Measurements from ENCODE around the gene B3GNT4.
"Not testable (repeated sequence)": the region's sequence is repeated elsewhere in the genome, so short reads cannot be mapped to it uniquely, and the experiment has no call there.

B3GNT4 gene

DNA sequence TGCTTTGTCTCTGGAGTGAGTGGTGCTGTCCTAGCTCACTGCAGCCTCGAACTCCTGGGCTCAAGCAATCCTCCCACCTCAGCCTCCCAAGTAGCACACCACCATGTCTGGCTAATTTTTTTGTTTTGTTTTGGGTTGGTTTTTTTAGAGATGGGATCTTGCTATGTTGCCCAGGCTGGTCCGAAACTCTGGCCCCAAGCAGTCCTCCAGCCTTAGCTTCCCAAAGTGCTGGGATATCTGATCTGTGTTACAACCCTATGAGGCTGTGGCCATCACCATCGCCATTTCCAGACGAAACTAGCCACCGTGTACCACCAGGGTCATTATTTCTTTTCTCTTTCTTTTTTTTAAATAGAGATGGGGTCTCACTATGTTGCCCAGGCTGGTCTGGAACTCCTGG is 32.1 kb upstream of the B3GNT4 start:
- Histone ChIP-seq H3K27me3 (ENCODE audit: insufficient read depth, poor library complexity, severe bottlenecking) (no peaks in the 10 kb centered on the region), H3K4me3 (replicated peaks; ENCODE audit: insufficient read depth, low read length) (no peak overlapping the region), H3K27ac (replicated peaks) (no peak overlapping the region)
- DNase-seq (ENCODE audit: low read depth in 1 of 2, low spot score in 1 of 2): no peak
- TF ChIP-seq SPI1 (IDR thresholded peaks at IDR 0.05; ENCODE audit: borderline replicate concordance, low read depth) (no peak), POLR2AphosphoS5 (IDR thresholded peaks at IDR 0.05; ENCODE audit: low read depth) (no peak), GABPA (IDR thresholded peaks at IDR 0.05; ENCODE audit: low read depth) (no peak)
- TF ChIP-seq, protein P1, sequence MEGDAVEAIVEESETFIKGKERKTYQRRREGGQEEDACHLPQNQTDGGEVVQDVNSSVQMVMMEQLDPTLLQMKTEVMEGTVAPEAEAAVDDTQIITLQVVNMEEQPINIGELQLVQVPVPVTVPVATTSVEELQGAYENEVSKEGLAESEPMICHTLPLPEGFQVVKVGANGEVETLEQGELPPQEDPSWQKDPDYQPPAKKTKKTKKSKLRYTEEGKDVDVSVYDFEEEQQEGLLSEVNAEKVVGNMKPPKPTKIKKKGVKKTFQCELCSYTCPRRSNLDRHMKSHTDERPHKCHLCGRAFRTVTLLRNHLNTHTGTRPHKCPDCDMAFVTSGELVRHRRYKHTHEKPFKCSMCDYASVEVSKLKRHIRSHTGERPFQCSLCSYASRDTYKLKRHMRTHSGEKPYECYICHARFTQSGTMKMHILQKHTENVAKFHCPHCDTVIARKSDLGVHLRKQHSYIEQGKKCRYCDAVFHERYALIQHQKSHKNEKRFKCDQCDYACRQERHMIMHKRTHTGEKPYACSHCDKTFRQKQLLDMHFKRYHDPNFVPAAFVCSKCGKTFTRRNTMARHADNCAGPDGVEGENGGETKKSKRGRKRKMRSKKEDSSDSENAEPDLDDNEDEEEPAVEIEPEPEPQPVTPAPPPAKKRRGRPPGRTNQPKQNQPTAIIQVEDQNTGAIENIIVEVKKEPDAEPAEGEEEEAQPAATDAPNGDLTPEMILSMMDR (IDR thresholded peaks at IDR 0.05; ENCODE audit: insufficient read depth, low read length): no peak
- TF ChIP-seq, protein P2, sequence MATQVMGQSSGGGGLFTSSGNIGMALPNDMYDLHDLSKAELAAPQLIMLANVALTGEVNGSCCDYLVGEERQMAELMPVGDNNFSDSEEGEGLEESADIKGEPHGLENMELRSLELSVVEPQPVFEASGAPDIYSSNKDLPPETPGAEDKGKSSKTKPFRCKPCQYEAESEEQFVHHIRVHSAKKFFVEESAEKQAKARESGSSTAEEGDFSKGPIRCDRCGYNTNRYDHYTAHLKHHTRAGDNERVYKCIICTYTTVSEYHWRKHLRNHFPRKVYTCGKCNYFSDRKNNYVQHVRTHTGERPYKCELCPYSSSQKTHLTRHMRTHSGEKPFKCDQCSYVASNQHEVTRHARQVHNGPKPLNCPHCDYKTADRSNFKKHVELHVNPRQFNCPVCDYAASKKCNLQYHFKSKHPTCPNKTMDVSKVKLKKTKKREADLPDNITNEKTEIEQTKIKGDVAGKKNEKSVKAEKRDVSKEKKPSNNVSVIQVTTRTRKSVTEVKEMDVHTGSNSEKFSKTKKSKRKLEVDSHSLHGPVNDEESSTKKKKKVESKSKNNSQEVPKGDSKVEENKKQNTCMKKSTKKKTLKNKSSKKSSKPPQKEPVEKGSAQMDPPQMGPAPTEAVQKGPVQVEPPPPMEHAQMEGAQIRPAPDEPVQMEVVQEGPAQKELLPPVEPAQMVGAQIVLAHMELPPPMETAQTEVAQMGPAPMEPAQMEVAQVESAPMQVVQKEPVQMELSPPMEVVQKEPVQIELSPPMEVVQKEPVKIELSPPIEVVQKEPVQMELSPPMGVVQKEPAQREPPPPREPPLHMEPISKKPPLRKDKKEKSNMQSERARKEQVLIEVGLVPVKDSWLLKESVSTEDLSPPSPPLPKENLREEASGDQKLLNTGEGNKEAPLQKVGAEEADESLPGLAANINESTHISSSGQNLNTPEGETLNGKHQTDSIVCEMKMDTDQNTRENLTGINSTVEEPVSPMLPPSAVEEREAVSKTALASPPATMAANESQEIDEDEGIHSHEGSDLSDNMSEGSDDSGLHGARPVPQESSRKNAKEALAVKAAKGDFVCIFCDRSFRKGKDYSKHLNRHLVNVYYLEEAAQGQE (IDR thresholded peaks at IDR 0.05; ENCODE audit: insufficient replicate concordance, low read depth): no peak

DNA sequence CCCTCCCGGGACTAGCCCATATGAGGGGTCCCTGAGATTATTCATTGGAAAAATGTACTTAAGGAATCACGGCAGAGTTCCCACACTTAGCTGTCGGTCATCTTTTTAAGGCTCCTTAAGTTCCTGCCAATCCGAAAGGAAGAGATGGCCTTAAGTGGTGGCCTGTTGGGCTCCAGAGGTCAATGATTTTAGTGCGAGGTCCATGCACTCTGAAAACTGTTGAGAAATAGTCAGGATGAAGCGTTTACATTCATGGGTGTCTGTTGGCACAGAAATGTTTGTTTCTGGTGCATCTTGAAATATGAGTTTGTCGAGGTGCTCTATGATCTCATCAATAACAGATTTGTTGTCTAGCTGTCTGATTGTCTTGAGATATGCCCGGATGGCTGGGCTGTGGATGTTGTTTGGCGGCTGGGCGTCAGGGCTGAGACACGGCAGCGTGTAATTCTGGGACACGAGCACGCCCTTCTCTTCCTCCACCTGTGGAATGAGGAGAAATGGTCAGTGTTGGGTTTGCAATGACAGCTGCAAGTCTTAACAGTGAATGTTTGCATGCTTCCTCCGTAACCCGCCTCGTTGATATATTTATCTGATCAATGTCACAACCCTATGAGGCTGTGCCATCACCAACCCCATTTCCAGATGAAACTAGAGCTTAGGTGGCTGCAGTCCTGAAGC is 31.1 kb upstream of the B3GNT4 start:
- no peak for DNase-seq (ENCODE audit: low read depth in 1 of 2, low spot score in 1 of 2)
- Histone ChIP-seq H3K27ac (replicated peaks) (no peak overlapping the region), H3K4me3 (replicated peaks; ENCODE audit: insufficient read depth, low read length) (no peak overlapping the region), H3K27me3 (ENCODE audit: insufficient read depth, poor library complexity, severe bottlenecking) (no peaks in the 10 kb centered on the region)
- TF ChIP-seq, protein P1 (IDR thresholded peaks at IDR 0.05; ENCODE audit: insufficient read depth, low read length): no peak
- TF ChIP-seq GABPA (IDR thresholded peaks at IDR 0.05; ENCODE audit: low read depth) (no peak), POLR2AphosphoS5 (IDR thresholded peaks at IDR 0.05; ENCODE audit: low read depth) (no peak), SPI1 (IDR thresholded peaks at IDR 0.05; ENCODE audit: borderline replicate concordance, low read depth) (no peak)
- TF ChIP-seq, protein P2 (IDR thresholded peaks at IDR 0.05; ENCODE audit: insufficient replicate concordance, low read depth): no peak

DNA sequence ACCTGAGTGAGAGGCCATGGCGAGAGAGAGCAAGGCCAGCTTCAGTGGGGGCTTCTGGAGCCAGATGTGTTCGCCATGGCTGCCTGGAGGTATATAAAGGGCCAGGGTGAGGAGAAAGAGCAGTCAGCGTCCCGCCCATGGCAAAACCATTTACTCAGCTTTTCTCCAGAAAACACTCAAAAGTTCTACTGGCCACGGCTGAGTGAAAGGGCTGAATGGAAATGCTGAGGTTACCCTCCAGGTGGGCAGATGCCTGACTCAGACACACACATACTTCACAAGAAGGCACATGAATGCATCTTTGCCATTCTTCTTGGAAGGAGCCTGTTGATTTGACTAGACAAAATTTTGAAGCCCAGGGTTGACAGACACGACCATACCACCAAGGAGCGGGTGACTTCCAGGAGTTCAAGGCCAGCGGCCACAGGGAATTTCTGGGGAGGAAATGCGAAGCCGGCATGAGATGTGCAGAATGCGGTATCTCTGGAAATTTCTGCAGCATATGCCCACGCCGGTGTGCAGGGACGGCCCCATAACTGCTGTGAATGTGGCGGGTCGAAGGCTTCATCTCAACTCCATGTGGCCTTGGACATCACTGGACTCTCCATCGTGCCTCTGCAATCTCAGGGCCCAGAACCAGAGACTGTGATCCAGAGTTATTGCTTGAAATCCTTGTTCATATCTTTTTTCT is 29.2 kb upstream of the B3GNT4 start, which contains the start of gene IL31:
TSS of gene IL31 (minus strand) at position 67 of the 691 bp plus-strand sequence. CDS start at position 18, 49 bp downstream.
- DNase-seq (ENCODE audit: low read depth in 1 of 2, low spot score in 1 of 2): no peak
- no peak for TF ChIP-seq POLR2AphosphoS5 (IDR thresholded peaks at IDR 0.05; ENCODE audit: low read depth)
- TF ChIP-seq, protein P1 (IDR thresholded peaks at IDR 0.05; ENCODE audit: insufficient read depth, low read length): no peak
- TF ChIP-seq, protein P2 (IDR thresholded peaks at IDR 0.05; ENCODE audit: insufficient replicate concordance, low read depth): no peak
- TF ChIP-seq GABPA (IDR thresholded peaks at IDR 0.05; ENCODE audit: low read depth): no peak
- no peak for TF ChIP-seq SPI1 (IDR thresholded peaks at IDR 0.05; ENCODE audit: borderline replicate concordance, low read depth)
- Histone ChIP-seq H3K27me3 (ENCODE audit: insufficient read depth, poor library complexity, severe bottlenecking) (no peaks in the 10 kb centered on the region), H3K27ac (replicated peaks) (no peak within 1 kb of the TSS), H3K4me3 (replicated peaks; ENCODE audit: insufficient read depth, low read length) (no peak within 1 kb of the TSS)

DNA sequence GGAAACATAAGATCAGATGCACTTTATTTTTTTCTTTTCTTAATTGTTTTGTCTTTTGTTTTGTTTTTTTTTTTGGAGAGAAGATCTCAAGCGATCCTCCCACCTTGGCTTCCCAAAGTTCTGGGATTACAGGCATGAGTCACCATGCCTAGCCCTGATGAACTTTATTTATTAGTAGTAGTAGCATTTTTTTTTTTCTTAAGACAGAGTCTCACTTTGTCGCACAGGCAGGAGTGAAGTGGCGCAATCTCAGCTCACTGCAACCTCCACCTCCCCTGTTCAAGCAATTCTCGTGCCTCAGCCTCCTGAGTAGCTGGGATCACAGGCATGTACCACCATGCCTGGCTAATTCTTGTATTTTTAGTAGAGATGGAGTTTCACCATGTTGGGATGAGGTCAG is 27.0 kb upstream of the B3GNT4 start:
- not testable (repeated sequence) for DNase-seq (ENCODE audit: low read depth in 1 of 2, low spot score in 1 of 2); H3K27me3 ChIP-seq (ENCODE audit: insufficient read depth, poor library complexity, severe bottlenecking); H3K27ac ChIP-seq (replicated peaks); H3K4me3 ChIP-seq (replicated peaks; ENCODE audit: insufficient read depth, low read length)
